Stomach smooth muscle (tissue), 2 donors: ENCODE results near the gene TMEM236.

Experiments used
- H3K27ac ChIP-seq: one replicate; pipeline ENCODE4 v1.7.0; 2013; ENCODE audit warnings: mild to moderate bottlenecking, low read length, inconsistent platforms
- H3K27me3 ChIP-seq, 2 donors: one replicate each; pipeline ENCODE4 v1.7.0; 2013; ENCODE audit warnings: low read length in 2 of 2; ENCODE audit not compliant: insufficient read depth in 2 of 2, control insufficient read depth in 1 of 2
- H3K36me3 ChIP-seq, 2 donors: one replicate each; pipeline ENCODE4 v1.7.0; 2013; ENCODE audit warnings: low read length in 2 of 2; ENCODE audit not compliant: control insufficient read depth in 2 of 2, insufficient read depth in 2 of 2
- H3K4me1 ChIP-seq: one replicate; pipeline ENCODE4 v1.7.0; 2013; ENCODE audit warnings: low read length; ENCODE audit not compliant: control insufficient read depth, insufficient read depth
- H3K4me3 ChIP-seq, 2 donors: one replicate each; pipeline ENCODE4 v1.7.0; 2013; ENCODE audit warnings: low read length in 2 of 2
- H3K9ac ChIP-seq, 2 donors: one replicate each; pipeline ENCODE4 v1.7.0; 2013; ENCODE audit warnings: low read length in 2 of 2, mild to moderate bottlenecking in 1 of 2
- H3K9me3 ChIP-seq, 2 donors: one replicate each; pipeline ENCODE4 v1.7.0; 2013; ENCODE audit warnings: low read length in 2 of 2; ENCODE audit not compliant: control insufficient read depth in 2 of 2
- donor health status: healthy.
- donor health status: Pancreatic carcinoma.

Gene TMEM236

DNA sequence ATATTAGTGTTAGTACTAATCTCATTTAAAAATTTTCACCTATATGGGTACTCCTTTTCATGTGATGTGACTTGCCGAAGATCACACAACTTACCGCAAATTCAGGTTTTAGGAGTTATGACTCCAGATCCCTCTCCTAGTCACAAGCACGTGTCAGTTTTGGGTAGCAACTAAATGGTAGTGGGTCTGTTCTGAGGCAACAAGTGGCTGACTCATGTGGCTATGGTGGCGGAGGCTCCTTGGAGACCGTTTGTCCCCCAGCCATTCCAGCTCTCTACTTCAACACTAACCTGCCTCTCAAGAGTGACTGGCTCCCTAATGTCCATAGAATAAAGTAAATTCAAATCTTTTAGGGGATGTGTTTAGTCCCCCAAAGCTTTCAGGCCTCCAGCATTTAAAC lies 96.6 kb downstream of the TMEM236 start:
- no peak overlapping the region for H3K27ac ChIP-seq
- H3K4me1 ChIP-seq = no peaks in the 10 kb centered on the region
- no peaks in the 10 kb centered on the region for H3K27me3 ChIP-seq
- H3K9ac ChIP-seq = no peak overlapping the region
- H3K4me3 ChIP-seq = no peak overlapping the region
- H3K9me3 ChIP-seq = no peaks in the 10 kb centered on the region
- H3K36me3 ChIP-seq = no peaks in the 10 kb centered on the region
